ENCODE data around the gene GALNT16. TPM values are rescaled to one million over a fixed set of nuclear protein-coding genes. Genes with fewer than 3 reads are reported as not detected.

The GALNT16 gene
- total RNA-seq, 5 donors from 2014 or later (not counting 1 experiment from before 2014, with no cell fraction given) = 0.13 to 0.46 TPM; not detected in 3

DNA sequence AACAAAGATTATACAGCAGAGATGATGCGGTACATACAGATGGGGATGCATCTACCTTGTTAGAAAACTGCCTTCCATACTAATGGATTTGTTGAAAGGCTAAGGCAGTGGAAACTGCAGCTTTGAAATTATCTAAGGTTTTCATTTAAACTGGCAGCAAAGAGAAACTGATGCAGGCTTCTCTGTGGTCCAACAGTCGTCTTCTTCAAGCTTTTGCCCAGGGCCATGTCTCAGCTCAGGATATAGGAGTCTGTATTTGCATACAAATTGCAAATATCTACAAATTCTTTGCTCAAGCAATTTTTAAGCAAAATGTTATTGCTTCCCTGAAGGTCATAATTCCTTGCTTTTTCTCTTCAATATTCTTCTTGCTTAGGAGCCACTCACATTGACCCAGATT is 104.4 kb downstream of the GALNT16 start:
- POLR2A ChIA-PET = no interaction called here
- Mint-ChIP-seq H3K36me3 (no peaks in the 10 kb centered on the region), H3K4me3 (no peak overlapping the region), H3K27ac (no peak overlapping the region), H3K27me3 (no peaks in the 10 kb centered on the region), H3K9me3 (no peaks in the 10 kb centered on the region), H3K4me1 (no peaks in the 10 kb centered on the region)
- H3K4me1 ChIP-seq (ENCODE audit: control insufficient read depth in 1 of 2, extremely low read depth in 1 of 2, insufficient read depth in 2 of 2, low read length in 2 of 2) = no peaks in the 10 kb centered on the region
- H3K4me3 ChIP-seq (ENCODE audit: control insufficient read depth in 1 of 2, extremely low read depth in 1 of 2, low read length in 1 of 2) = no peak overlapping the region
- no peaks in the 10 kb centered on the region for H3K9me3 ChIP-seq
- H3K27ac ChIP-seq (ENCODE audit: low read length) = no peak overlapping the region
- CTCF ChIA-PET = no interaction called here
- WGBS (ENCODE audit: insufficient coverage) = no CpG with 5 or more reads among the region's 2 CpGs
- H3K36me3 ChIP-seq (ENCODE audit: control insufficient read depth in 2 of 2, extremely low read depth in 1 of 2, insufficient read depth in 1 of 2, low read length in 1 of 2) = no peaks in the 10 kb centered on the region
- DNase-seq (no peak), ATAC-seq (replicated peaks in 1 of 4) (no peak)
- H3K27me3 ChIP-seq (replicated peaks in 1 of 2; ENCODE audit: control insufficient read depth in 2 of 2, extremely low read depth in 1 of 2, insufficient read depth in 2 of 2, low read length in 1 of 2) = peaks cover 0 to 4% of the 10 kb centered on the region in 2 experiments

DNA sequence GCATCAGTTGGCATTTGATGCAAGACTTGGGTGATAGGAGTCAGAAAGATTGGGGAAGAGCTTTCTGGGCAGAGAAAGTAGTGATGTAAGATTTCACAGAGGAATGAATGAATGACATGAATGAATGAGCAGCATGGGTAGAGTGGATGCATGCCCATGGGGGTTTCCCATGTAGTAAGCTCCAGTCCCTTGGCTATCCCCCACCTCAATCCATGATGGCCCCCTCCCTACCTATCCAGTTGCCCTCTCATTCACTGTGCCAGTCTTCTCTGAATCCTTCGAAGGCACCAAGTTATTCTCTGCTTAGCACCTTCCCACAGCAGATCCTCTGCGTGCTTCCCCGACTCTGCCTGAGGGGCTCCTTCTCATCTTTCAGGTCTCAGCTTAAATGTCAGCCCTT is 106.1 kb downstream of the GALNT16 start:
- CTCF ChIA-PET = no interaction called here
- WGBS (ENCODE audit: insufficient coverage) = 90% methylated on average over 3 of the region's 3 CpGs

DNA sequence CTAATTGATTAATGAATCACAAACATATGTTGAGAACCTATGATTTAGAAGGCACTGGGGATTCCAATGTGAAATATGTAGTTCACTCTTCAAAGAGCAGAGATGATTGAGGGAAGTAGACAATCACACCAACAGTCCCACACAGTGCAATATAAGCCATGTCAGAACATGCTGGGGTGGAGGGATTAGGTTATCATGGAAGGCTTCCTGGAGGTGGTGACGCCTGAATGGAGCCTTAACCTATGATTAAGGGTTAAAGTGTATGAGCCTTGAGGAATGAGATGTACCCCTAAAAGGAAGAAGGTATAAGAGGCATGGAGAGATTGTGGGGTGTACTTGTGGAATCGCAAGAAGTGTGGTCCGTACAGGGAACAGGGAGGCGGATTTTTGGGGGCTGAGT is 106.8 kb downstream of the GALNT16 start:
- Histone ChIP-seq H3K9me3 (no peaks in the 10 kb centered on the region), H3K4me3 (ENCODE audit: control insufficient read depth in 1 of 2, extremely low read depth in 1 of 2, low read length in 1 of 2) (no peak overlapping the region), H3K27ac (ENCODE audit: low read length) (no peak overlapping the region), H3K36me3 (ENCODE audit: control insufficient read depth in 2 of 2, extremely low read depth in 1 of 2, insufficient read depth in 1 of 2, low read length in 1 of 2) (no peaks in the 10 kb centered on the region), H3K4me1 (ENCODE audit: control insufficient read depth in 1 of 2, extremely low read depth in 1 of 2, insufficient read depth in 2 of 2, low read length in 2 of 2) (no peaks in the 10 kb centered on the region), H3K27me3 (replicated peaks in 1 of 2; ENCODE audit: control insufficient read depth in 2 of 2, extremely low read depth in 1 of 2, insufficient read depth in 2 of 2, low read length in 1 of 2) (no peaks in the 10 kb centered on the region)
- ChIA-PET POLR2A (interaction anchor here in 1 of 2 donors (0.6 kb wide), 2 partner anchors 12 to 953 kb away, joined by 3 to 5 read pairs; no protein-coding TSS in a partner anchor), CTCF (no interaction called here)
- H3K27me3 Mint-ChIP-seq = no peaks in the 10 kb centered on the region
- H3K27ac Mint-ChIP-seq = no peak overlapping the region
- no peaks in the 10 kb centered on the region for H3K4me1 Mint-ChIP-seq
- WGBS (ENCODE audit: insufficient coverage) = 100% methylated on average over 4 of the region's 4 CpGs
- H3K9me3 Mint-ChIP-seq = no peaks in the 10 kb centered on the region
- no peak for DNase-seq
- H3K4me3 Mint-ChIP-seq = no peak overlapping the region
- no peaks in the 10 kb centered on the region for H3K36me3 Mint-ChIP-seq
- ATAC-seq (replicated peaks in 1 of 4) = no peak

More for the DNA sequence above, 106.1 kb downstream of the GALNT16 start:
- ATAC-seq (replicated peaks in 1 of 4) = no peak
- POLR2A ChIA-PET = interaction anchor here in 1 of 2 donors (0.6 kb wide), 1 partner anchor 13 kb away, joined by 3 read pairs; no protein-coding TSS in a partner anchor
- H3K27me3 ChIP-seq (replicated peaks in 1 of 2; ENCODE audit: control insufficient read depth in 2 of 2, extremely low read depth in 1 of 2, insufficient read depth in 2 of 2, low read length in 1 of 2) = no peaks in the 10 kb centered on the region
- Mint-ChIP-seq H3K36me3 (no peaks in the 10 kb centered on the region), H3K27me3 (no peaks in the 10 kb centered on the region), H3K27ac (no peak overlapping the region), H3K4me1 (no peaks in the 10 kb centered on the region), H3K4me3 (no peak overlapping the region), H3K9me3 (no peaks in the 10 kb centered on the region)
- no peak overlapping the region for H3K4me3 ChIP-seq (ENCODE audit: control insufficient read depth in 1 of 2, extremely low read depth in 1 of 2, low read length in 1 of 2)
- no peaks in the 10 kb centered on the region for H3K36me3 ChIP-seq (ENCODE audit: control insufficient read depth in 2 of 2, extremely low read depth in 1 of 2, insufficient read depth in 1 of 2, low read length in 1 of 2)
- H3K27ac ChIP-seq (ENCODE audit: low read length) = no peak overlapping the region
- no peak for DNase-seq
- no peaks in the 10 kb centered on the region for H3K9me3 ChIP-seq
- no peaks in the 10 kb centered on the region for H3K4me1 ChIP-seq (ENCODE audit: control insufficient read depth in 1 of 2, extremely low read depth in 1 of 2, insufficient read depth in 2 of 2, low read length in 2 of 2)

DNA sequence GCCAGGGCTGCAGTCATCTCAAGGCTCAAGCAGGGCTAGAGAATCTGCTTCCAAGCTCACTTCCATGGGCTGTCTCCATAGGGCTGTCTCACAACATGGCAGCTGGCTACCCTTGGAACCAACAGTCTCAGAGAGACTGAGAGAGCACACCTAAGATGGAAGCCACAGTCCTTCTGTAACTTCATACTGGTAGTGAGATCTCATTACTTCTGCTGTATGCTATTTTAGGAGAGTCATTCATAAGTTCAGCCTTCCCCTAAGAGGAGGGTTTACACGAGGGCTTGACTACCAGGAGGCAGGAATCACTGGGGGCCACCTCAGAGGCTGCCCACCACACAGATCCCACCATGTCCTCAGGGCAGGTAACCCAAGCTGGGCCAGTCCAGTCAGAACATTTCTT is 108.4 kb downstream of the GALNT16 start:
- no peak overlapping the region for H3K4me3 ChIP-seq (ENCODE audit: control insufficient read depth in 1 of 2, extremely low read depth in 1 of 2, low read length in 1 of 2)
- Mint-ChIP-seq H3K4me1 (no peaks in the 10 kb centered on the region), H3K9me3 (no peaks in the 10 kb centered on the region), H3K4me3 (no peak overlapping the region), H3K27me3 (no peaks in the 10 kb centered on the region), H3K27ac (no peak overlapping the region), H3K36me3 (peaks cover 9% of the 10 kb centered on the region)
- ChIA-PET POLR2A (no interaction called here), CTCF (no interaction called here)
- H3K27me3 ChIP-seq (replicated peaks in 1 of 2; ENCODE audit: control insufficient read depth in 2 of 2, extremely low read depth in 1 of 2, insufficient read depth in 2 of 2, low read length in 1 of 2) = no peaks in the 10 kb centered on the region
- no peak overlapping the region for H3K27ac ChIP-seq (ENCODE audit: low read length)
- ATAC-seq (replicated peaks in 1 of 4) (no peak), DNase-seq (no peak)
- H3K36me3 ChIP-seq (ENCODE audit: control insufficient read depth in 2 of 2, extremely low read depth in 1 of 2, insufficient read depth in 1 of 2, low read length in 1 of 2) = no peaks in the 10 kb centered on the region
- H3K4me1 ChIP-seq (ENCODE audit: control insufficient read depth in 1 of 2, extremely low read depth in 1 of 2, insufficient read depth in 2 of 2, low read length in 2 of 2) = no peaks in the 10 kb centered on the region
- WGBS (ENCODE audit: insufficient coverage) = no CpG with 5 or more reads among the region's 1 CpG
- no peaks in the 10 kb centered on the region for H3K9me3 ChIP-seq

DNA sequence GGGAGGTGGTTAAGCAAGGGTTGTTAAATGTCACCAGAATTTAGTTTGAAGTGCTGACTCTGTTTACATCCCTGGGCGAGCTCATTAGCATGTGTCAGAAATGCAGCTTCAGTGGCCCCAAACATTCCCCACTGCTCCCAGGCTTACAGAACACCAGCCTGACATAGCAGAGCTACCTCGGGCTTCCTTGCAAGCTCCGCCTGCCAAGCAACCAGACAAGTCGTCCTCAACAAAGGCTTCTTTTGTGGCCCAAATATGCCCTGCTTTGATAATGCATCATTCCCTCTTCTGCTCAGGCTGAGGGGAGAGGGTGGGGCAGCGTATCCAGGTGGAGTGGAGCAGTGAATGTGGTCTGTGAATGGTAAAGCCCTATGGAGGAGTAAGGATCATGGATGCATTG is 110.1 kb downstream of the GALNT16 start:
- Histone ChIP-seq H3K36me3 (ENCODE audit: control insufficient read depth in 2 of 2, extremely low read depth in 1 of 2, insufficient read depth in 1 of 2, low read length in 1 of 2) (no peaks in the 10 kb centered on the region), H3K4me1 (ENCODE audit: control insufficient read depth in 1 of 2, extremely low read depth in 1 of 2, insufficient read depth in 2 of 2, low read length in 2 of 2) (no peaks in the 10 kb centered on the region), H3K4me3 (ENCODE audit: control insufficient read depth in 1 of 2, extremely low read depth in 1 of 2, low read length in 1 of 2) (no peak overlapping the region), H3K27ac (ENCODE audit: low read length) (no peak overlapping the region), H3K9me3 (no peaks in the 10 kb centered on the region), H3K27me3 (replicated peaks in 1 of 2; ENCODE audit: control insufficient read depth in 2 of 2, extremely low read depth in 1 of 2, insufficient read depth in 2 of 2, low read length in 1 of 2) (no peaks in the 10 kb centered on the region)
- no peak for ATAC-seq (replicated peaks in 1 of 4)
- peaks cover 19% of the 10 kb centered on the region for H3K36me3 Mint-ChIP-seq
- no peaks in the 10 kb centered on the region for H3K4me1 Mint-ChIP-seq
- no peaks in the 10 kb centered on the region for H3K9me3 Mint-ChIP-seq
- WGBS (ENCODE audit: insufficient coverage) = 93% methylated on average over 2 of the region's 5 CpGs
- ChIA-PET POLR2A (no interaction called here), CTCF (interaction anchor here in 1 of 2 donors (0.5 kb wide), 1 partner anchor 213 kb away, joined by 3 read pairs; no protein-coding TSS in a partner anchor)
- H3K4me3 Mint-ChIP-seq = no peak overlapping the region
- no peak overlapping the region for H3K27ac Mint-ChIP-seq
- no peak for DNase-seq
- no peaks in the 10 kb centered on the region for H3K27me3 Mint-ChIP-seq

DNA sequence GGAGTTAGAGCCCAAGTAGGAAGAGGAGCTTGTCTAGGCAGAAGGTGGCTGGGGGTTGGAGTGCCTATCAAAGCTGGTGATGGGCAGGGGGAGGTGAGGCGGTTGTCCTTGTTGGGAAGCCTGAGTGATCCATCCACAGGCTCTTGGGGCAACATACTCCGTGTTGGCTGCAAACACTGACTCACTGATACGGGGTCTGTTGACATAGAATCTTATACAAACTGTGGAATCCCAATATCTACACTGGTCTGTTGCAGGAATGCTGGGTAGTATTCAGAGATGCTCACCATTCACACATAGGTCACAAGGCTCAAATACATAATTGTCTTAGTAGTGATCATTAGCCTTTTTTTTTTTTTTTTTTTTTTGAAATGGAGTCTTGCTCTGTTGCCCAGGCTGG is 112.2 kb downstream of the GALNT16 start:
- Mint-ChIP-seq H3K4me1 (no peaks in the 10 kb centered on the region), H3K36me3 (peaks cover 39% of the 10 kb centered on the region), H3K9me3 (peaks cover 0 to 8% (median 0%) of the 10 kb centered on the region in 3 donors), H3K27ac (no peak overlapping the region), H3K27me3 (no peaks in the 10 kb centered on the region), H3K4me3 (no peak overlapping the region)
- Histone ChIP-seq H3K36me3 (ENCODE audit: control insufficient read depth in 2 of 2, extremely low read depth in 1 of 2, insufficient read depth in 1 of 2, low read length in 1 of 2) (peaks cover 0 to 17% of the 10 kb centered on the region in 2 donors), H3K4me3 (ENCODE audit: control insufficient read depth in 1 of 2, extremely low read depth in 1 of 2, low read length in 1 of 2) (no peak overlapping the region), H3K27me3 (replicated peaks in 1 of 2; ENCODE audit: control insufficient read depth in 2 of 2, extremely low read depth in 1 of 2, insufficient read depth in 2 of 2, low read length in 1 of 2) (no peaks in the 10 kb centered on the region), H3K27ac (ENCODE audit: low read length) (no peak overlapping the region), H3K4me1 (ENCODE audit: control insufficient read depth in 1 of 2, extremely low read depth in 1 of 2, insufficient read depth in 2 of 2, low read length in 2 of 2) (no peaks in the 10 kb centered on the region), H3K9me3 (no peaks in the 10 kb centered on the region)
- ChIA-PET CTCF (no interaction called here), POLR2A (no interaction called here)
- no peak for DNase-seq
- no peak for ATAC-seq (replicated peaks in 1 of 4)
- WGBS (ENCODE audit: insufficient coverage) = 60% methylated on average over 1 of the region's 3 CpGs

DNA sequence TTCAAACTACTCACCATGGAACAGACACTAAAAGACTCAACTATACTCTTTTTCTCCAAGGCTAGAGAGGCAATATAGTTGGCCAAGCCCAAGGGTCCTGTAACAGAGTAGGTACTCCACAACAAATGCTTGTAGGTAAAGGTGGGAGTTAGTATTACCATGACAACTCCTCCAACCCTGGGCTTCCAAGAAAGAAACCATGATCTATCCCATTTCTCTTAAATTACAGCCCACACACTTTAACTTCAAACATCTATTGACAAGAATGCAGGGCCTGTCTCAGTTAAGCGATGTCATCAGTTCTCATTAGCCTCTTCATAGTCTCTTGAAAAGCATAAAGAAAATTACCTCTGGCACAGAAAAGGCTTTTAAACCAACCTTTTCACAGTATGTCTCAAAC is 113.1 kb downstream of the GALNT16 start:
- no peak overlapping the region for H3K4me3 ChIP-seq (ENCODE audit: control insufficient read depth in 1 of 2, extremely low read depth in 1 of 2, low read length in 1 of 2)
- no CpG with 5 or more reads among the region's 1 CpG for WGBS (ENCODE audit: insufficient coverage)
- no peak overlapping the region for H3K4me3 Mint-ChIP-seq
- no peaks in the 10 kb centered on the region for H3K4me1 ChIP-seq (ENCODE audit: control insufficient read depth in 1 of 2, extremely low read depth in 1 of 2, insufficient read depth in 2 of 2, low read length in 2 of 2)
- peaks cover 0 to 23% of the 10 kb centered on the region in 2 donors for H3K36me3 ChIP-seq (ENCODE audit: control insufficient read depth in 2 of 2, extremely low read depth in 1 of 2, insufficient read depth in 1 of 2, low read length in 1 of 2)
- no peak overlapping the region for H3K27ac Mint-ChIP-seq
- ChIA-PET CTCF (no interaction called here), POLR2A (no interaction called here)
- peaks cover 43% of the 10 kb centered on the region for H3K36me3 Mint-ChIP-seq
- no peaks in the 10 kb centered on the region for H3K9me3 ChIP-seq
- DNase-seq = no peak
- no peaks in the 10 kb centered on the region for H3K4me1 Mint-ChIP-seq
- peaks cover 0 to 8% (median 0%) of the 10 kb centered on the region in 3 donors for H3K9me3 Mint-ChIP-seq
- no peaks in the 10 kb centered on the region for H3K27me3 Mint-ChIP-seq
- ATAC-seq (replicated peaks in 1 of 4) = no peak
- H3K27me3 ChIP-seq (replicated peaks in 1 of 2; ENCODE audit: control insufficient read depth in 2 of 2, extremely low read depth in 1 of 2, insufficient read depth in 2 of 2, low read length in 1 of 2) = no peaks in the 10 kb centered on the region
- no peak overlapping the region for H3K27ac ChIP-seq (ENCODE audit: low read length)
